K562 (cell line): ENCODE measurements around the gene IL10RB.

ENCODE experiments used
- CHD1 ChIP-seq: fragments of 200-600 bp; sonication (generic); IDR thresholded peaks from one replicate; pipeline ENCODE4 v1.6.1; 2012; ENCODE audit warnings: mild to moderate bottlenecking, moderate library complexity, low read length, inconsistent platforms
- DDX20 ChIP-seq: fragments of 450-650 bp; IDR thresholded peaks from 2 replicates; pipeline ENCODE4 v1.6.1; 2016; ENCODE audit warnings: missing genetic modification characterization, low read depth, mild to moderate bottlenecking, missing compliant biosample characterization, moderate library complexity
- ESRRB ChIP-seq: fragments of 250-450 bp; sonication (Bioruptor Pico); IDR thresholded peaks from 2 replicates; pipeline ENCODE4 v1.5.0; 2020; ENCODE audit warnings: mild to moderate bottlenecking, moderate library complexity, borderline replicate concordance
- FUS ChIP-seq: fragments of 200-400 bp; formaldehyde crosslinking; optimal IDR thresholded peaks from 2 replicates; pipeline ENCODE3; 2017; ENCODE audit warnings: low read depth, low read length
- SOX6 ChIP-seq: fragments of 450-650 bp; IDR thresholded peaks from 2 replicates; pipeline ENCODE4 v1.6.1; 2014; ENCODE audit warnings: mild to moderate bottlenecking
- TBP ChIP-seq: optimal IDR thresholded peaks from 2 replicates; pipeline ENCODE3; 2011; ENCODE audit warnings: low read depth, low read length, improper control_type of control experiment
- ZNF76 ChIP-seq: fragments of 250-450 bp; sonication (Bioruptor Pico); IDR thresholded peaks from 2 replicates; pipeline ENCODE4 v1.4.0; 2020; ENCODE audit warnings: mild to moderate bottlenecking, moderate library complexity, borderline replicate concordance
- ZZZ3 ChIP-seq: fragments of 450-650 bp; IDR thresholded peaks from 2 replicates; pipeline ENCODE4 v1.6.1; 2016; ENCODE audit warnings: antibody characterized with exemption, mild to moderate bottlenecking, moderate library complexity
- TF ChIP-seq, protein P1 (sequence below), 2 experiments: fragments of 450-650 bp in 1 of 2; sonication (generic) in 1 of 2; formaldehyde crosslinking in 1 of 2; IDR thresholded peaks; 2 replicates each; pipeline versions ENCODE4 v1.7.1 to v1.9.0; 2016 to 2022; ENCODE audit warnings: inconsistent platforms in 1 of 2, mild to moderate bottlenecking in 1 of 2, missing genetic modification reagents in 1 of 2
- TF ChIP-seq, protein P2 (sequence below): sonication (generic); formaldehyde crosslinking; IDR thresholded peaks from 2 replicates; pipeline ENCODE4 v1.4.0; 2020; ENCODE audit warnings: mild to moderate bottlenecking, missing genetic modification reagents
- TF ChIP-seq, protein P3 (sequence below): sonication (generic); formaldehyde crosslinking; IDR thresholded peaks from 2 replicates; pipeline ENCODE4 v1.8.1; 2022; ENCODE audit warnings: missing genetic modification reagents
- TF ChIP-seq, protein P4 (sequence below): fragments of 450-650 bp; IDR thresholded peaks from 2 replicates; pipeline ENCODE4 v1.6.1; 2016; ENCODE audit warnings: missing biosample characterization, missing genetic modification characterization

DNA sequence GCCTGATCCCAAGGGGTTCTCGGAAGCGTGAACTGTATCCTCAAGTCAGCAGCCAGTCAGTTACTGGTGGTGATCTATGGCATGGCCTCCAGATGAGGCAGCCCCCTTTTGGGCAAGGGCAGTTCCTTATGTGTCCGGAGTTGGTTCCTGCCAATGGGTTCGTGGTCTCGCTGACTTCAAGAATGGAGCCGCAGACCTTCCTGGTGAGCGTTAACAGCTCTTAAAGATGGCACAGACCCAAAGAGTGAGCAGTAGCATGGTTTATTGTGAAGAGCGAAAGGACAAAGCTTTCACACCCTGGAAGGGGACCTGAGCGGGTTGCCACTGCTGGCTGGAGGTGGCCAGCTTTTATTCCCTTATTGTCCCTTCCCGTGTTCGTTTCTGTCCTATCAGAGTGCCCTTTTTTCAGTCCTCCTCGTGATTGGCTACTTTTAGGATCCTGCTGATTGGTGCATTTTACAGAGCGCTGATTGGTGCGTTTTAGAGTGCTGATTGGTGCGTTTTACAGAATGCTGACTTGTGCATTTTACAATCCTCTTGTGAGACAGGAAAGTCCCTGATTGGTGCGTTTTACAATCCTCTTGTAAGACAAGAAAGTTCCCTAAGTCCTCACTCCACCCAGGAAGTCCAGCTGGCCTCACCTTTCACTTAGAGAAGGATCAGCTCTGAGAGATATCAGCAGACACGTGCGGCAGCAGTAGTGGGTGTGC lies 8.9 kb upstream of the IL10RB start:
- TF ChIP-seq ZZZ3 (no peak), ZNF76 (no peak), FUS (no peak), TBP (no peak), CHD1 (no peak), ESRRB (CRISPR knock-in tag) (no peak), DDX20 (no peak), SOX6 (no peak)
- TF ChIP-seq, protein P1, sequence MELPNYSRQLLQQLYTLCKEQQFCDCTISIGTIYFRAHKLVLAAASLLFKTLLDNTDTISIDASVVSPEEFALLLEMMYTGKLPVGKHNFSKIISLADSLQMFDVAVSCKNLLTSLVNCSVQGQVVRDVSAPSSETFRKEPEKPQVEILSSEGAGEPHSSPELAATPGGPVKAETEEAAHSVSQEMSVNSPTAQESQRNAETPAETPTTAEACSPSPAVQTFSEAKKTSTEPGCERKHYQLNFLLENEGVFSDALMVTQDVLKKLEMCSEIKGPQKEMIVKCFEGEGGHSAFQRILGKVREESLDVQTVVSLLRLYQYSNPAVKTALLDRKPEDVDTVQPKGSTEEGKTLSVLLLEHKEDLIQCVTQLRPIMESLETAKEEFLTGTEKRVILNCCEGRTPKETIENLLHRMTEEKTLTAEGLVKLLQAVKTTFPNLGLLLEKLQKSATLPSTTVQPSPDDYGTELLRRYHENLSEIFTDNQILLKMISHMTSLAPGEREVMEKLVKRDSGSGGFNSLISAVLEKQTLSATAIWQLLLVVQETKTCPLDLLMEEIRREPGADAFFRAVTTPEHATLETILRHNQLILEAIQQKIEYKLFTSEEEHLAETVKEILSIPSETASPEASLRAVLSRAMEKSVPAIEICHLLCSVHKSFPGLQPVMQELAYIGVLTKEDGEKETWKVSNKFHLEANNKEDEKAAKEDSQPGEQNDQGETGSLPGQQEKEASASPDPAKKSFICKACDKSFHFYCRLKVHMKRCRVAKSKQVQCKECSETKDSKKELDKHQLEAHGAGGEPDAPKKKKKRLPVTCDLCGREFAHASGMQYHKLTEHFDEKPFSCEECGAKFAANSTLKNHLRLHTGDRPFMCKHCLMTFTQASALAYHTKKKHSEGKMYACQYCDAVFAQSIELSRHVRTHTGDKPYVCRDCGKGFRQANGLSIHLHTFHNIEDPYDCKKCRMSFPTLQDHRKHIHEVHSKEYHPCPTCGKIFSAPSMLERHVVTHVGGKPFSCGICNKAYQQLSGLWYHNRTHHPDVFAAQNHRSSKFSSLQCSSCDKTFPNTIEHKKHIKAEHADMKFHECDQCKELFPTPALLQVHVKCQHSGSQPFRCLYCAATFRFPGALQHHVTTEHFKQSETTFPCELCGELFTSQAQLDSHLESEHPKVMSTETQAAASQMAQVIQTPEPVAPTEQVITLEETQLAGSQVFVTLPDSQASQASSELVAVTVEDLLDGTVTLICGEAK (IDR thresholded peaks at IDR 0.05) = no peak
- TF ChIP-seq, protein P1 (CRISPR knock-in tag; IDR thresholded peaks at IDR 0.05) = no peak
- TF ChIP-seq, protein P2, sequence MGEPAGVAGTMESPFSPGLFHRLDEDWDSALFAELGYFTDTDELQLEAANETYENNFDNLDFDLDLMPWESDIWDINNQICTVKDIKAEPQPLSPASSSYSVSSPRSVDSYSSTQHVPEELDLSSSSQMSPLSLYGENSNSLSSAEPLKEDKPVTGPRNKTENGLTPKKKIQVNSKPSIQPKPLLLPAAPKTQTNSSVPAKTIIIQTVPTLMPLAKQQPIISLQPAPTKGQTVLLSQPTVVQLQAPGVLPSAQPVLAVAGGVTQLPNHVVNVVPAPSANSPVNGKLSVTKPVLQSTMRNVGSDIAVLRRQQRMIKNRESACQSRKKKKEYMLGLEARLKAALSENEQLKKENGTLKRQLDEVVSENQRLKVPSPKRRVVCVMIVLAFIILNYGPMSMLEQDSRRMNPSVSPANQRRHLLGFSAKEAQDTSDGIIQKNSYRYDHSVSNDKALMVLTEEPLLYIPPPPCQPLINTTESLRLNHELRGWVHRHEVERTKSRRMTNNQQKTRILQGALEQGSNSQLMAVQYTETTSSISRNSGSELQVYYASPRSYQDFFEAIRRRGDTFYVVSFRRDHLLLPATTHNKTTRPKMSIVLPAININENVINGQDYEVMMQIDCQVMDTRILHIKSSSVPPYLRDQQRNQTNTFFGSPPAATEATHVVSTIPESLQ (CRISPR knock-in tag) = no peak
- TF ChIP-seq, protein P3, sequence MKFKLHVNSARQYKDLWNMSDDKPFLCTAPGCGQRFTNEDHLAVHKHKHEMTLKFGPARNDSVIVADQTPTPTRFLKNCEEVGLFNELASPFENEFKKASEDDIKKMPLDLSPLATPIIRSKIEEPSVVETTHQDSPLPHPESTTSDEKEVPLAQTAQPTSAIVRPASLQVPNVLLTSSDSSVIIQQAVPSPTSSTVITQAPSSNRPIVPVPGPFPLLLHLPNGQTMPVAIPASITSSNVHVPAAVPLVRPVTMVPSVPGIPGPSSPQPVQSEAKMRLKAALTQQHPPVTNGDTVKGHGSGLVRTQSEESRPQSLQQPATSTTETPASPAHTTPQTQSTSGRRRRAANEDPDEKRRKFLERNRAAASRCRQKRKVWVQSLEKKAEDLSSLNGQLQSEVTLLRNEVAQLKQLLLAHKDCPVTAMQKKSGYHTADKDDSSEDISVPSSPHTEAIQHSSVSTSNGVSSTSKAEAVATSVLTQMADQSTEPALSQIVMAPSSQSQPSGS (CRISPR knock-in tag) = no peak
- TF ChIP-seq, protein P4, sequence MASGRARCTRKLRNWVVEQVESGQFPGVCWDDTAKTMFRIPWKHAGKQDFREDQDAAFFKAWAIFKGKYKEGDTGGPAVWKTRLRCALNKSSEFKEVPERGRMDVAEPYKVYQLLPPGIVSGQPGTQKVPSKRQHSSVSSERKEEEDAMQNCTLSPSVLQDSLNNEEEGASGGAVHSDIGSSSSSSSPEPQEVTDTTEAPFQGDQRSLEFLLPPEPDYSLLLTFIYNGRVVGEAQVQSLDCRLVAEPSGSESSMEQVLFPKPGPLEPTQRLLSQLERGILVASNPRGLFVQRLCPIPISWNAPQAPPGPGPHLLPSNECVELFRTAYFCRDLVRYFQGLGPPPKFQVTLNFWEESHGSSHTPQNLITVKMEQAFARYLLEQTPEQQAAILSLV = no peak
